Stimulated activated CD4-positive, alpha-beta T cell treated with anti-CD3 and anti-CD28 coated beads, Interleukin-1b, Interleukin-23, amount 100 ng/mL, for 1 hour (primary cell): ENCODE measurements around the gene ADCY3.

ENCODE experiments used
- DNase-seq, 2 donors: peaks; one replicate each; pipeline ENCODE4 v3.0.0-alpha.2; 2020; ENCODE audit warnings: low read depth in 2 of 2

ADCY3 gene

DNA sequence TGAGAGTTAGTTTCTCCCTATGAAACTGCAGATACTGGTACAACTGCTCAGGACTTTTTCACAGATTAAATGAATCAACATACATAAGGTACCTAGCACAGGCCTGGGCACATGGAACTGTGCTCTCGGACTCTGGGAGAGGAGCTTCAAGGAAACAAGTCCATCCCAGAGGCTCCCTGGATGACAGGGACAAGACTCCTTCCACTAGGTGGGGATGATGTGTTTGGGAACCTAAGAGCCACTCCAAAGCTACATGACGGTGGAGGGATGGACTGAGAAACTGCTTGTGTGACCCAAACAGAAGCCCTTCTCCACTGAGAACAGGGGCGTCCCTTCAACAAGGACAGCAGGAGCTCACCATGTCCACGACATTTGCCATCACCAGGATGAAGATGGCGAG, 89.7 kb downstream of the ADCY3 start:
- DNase-seq, result no peak

GRCh38 chr2:24828238-24828996, 91.6 kb downstream of the ADCY3 start:
- no peak for DNase-seq

DNA sequence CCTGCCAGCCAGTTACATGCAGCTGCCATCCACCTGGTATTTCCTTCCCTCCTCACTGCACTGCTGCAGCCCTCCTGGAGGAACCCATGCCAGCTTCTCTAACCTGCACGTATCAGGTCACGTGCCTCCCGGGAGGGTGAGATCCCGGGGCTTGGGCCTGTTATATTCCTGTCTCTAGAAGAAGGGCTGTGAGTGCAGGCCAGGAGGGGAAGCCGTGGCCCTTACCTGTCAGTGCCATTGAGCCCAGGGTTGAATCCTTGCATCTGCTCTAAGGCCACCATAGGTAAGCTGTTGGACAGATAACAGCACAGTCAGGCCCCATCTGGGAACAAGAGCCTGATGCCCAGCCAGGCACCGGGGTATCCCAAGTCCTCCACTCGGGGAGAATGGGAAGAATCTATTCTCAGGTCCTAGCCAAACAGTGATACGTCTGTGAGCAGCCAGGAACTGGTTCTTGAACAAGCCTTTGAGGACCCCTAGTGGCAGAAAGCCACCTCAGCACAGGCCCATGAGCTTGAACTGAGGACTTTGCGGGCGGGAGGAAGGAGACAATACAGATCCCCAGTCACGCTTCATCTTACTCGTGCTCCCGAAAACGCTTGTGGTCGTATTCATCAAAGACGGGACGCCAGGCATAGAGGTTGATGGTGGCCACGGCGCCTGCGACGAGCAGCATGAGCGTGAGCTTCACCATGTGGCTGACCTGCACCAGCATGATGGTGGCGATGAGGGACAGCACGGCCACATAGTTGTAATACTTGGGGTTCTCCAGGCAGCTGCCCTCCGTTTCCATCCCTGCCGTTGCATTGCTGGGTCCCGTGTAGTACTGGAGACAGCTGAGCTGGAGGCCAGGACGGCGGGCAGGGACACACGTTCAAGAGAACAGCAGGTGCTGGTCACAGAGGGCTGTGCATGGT, 92.5 kb downstream of the ADCY3 start:
- peak; percentile 27 to 45 for DNase-seq

DNA sequence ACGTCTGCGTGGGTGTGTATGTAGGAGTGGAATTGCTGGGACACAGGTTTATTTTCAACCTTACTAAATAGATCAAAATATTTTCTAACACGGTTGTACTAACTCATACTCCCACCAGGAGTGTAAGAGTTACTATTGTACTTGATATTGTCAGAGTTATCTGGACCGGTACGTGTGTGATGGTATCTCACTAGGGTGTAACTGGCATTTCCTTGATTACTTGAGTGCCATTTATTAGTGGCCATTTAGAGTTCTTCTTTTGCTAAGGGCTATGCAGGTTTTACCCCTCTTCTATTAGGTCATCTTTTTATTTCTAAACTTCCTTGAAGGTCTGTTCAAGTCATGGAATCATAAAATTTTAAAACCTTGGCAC, 93.3 kb downstream of the ADCY3 start:
- DNase-seq, result no peak

DNA sequence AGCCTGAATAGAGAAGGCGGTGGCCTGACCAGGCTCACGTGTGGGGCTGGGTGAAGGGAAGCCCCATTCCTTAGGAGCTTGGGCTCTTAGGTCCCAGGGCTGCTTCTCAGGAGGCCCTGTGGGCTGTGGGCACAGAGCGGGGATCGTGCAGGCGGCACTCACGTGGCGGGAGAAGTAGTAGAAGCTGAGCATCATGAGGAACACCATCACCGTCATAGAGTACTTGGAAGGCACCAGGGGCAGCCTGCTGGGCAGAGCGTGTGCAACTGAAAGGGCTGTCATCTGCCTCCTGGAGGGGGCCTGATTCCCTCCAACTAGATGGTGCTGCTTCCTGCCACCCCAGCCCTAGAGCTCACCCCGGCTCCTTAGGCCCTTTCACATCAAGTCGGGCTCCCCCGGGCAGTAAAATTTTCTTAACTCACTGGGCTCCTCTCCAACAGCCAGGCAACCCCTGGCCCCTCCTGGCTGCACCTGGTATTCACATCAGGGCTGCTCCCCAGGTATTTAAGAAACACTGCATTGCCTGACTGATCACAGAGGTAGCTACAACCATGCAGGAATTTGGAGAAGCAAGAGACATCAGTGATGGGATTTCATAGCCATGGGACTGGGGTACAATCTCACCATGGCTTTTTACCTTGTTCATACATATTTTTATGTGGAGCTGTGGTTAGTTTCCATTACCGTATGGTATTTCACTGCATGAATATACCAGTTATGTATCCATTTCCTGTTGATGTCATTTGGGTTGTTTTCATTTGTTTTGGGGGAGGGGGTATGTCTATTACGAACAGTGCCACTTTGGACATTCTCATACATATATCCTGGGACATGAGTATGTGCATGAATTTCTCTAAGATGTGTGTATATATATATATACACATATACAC, 93.9 kb downstream of the ADCY3 start:
- no peak for DNase-seq

DNA sequence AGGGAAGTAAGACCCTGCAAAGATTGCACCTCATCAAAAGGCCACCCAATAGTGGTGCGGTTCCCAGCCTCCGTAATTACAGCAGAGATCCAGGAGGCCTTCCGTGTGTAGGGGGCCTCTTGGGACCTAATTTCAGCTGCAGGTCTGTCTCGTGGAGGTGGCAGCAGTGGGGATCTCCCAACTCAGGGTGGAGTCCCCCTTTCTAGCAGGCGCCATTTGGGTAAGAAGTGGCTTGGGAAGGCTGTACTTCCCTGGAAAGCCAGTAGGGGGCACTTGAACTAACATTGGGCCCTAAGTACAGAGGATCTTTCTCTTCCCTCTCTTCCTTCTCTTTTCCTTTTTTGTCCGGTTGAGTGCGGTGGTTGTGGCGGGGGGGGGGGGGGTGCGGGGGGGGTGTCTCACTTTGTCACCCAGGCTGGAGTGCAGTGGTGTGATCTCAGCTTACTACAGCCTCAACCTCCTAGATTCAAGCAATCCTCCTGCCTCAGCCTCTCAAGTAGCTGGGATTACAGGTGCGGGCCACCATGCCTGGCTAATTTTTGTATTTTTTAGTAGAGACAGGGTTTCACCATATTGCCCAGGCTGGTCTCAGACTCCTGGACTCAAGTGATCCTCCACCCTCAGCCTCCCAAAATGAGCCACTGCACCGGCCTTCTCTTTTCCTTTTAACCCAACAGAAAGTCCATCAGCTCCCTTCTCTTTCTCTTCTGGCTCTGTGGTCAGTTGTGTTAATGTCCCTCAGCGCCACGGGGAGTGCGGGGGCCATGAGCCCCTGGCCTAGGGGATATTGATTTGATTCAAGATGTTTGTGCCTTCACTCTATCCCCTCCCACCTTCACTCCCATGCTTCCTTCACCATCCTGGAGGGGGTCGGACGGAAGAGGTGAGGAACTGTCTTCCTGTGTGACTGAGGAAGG, 94.8 kb downstream of the ADCY3 start:
- no peak for DNase-seq

DNA sequence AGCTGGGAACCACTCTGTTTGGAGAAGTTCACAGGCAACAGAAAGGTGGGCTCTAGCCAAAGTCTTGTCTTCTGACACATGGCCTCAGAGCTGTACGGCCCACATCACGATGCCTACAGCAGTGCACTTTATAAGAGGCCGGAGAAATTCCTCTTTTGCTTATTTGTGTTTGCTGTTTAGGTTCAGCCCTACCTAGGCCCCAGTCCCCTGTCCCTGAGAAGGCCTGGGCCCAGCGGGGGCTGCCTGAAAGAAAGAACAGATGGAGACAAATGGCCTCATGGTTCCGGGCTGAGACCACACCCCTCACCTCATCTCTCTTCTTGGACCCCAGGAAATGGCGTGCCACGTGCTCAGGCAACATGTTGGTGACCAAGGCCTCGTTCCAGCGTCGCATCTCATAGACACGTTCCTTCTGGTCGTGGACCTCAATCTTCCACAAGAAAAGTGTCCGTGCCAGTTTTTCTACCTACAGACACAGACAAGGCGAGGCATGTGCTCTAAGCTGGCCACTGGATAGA, 95.9 kb downstream of the ADCY3 start:
- no peak for DNase-seq

GRCh38 chr2:24822049-24822706, 97.9 kb downstream of the ADCY3 start:
- no peak for DNase-seq

DNA sequence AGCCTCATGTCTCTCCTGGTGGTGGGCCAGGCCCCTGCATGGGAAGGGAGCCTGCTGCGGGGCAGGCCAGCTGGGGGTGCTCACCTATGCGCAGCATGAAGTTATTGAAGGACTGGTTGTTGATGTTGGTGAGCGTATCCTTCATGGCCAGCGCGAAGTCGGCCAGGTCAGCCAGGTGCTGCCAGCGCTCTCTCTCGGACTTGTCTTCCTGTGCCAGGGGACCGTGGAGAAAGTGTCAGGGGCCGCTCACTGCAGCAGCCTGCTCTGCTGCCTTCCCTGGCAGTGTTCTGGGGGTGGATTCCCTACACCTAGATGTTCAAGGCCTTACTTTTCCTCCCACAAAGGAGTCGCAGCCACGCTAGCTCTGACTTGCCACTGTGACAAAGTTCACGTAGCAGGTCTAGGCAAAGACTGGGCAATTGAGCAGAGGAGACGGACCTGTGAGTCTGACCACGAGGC, 98.6 kb downstream of the ADCY3 start:
- no peak for DNase-seq

- DNase-seq, result no peak
Observed at GRCh38 chr2:24820598-24821432, 99.2 kb downstream of the ADCY3 start.

- DNase-seq, result no peak
Observed at GRCh38 chr2:24820175-24820513, 99.9 kb downstream of the ADCY3 start.

DNA sequence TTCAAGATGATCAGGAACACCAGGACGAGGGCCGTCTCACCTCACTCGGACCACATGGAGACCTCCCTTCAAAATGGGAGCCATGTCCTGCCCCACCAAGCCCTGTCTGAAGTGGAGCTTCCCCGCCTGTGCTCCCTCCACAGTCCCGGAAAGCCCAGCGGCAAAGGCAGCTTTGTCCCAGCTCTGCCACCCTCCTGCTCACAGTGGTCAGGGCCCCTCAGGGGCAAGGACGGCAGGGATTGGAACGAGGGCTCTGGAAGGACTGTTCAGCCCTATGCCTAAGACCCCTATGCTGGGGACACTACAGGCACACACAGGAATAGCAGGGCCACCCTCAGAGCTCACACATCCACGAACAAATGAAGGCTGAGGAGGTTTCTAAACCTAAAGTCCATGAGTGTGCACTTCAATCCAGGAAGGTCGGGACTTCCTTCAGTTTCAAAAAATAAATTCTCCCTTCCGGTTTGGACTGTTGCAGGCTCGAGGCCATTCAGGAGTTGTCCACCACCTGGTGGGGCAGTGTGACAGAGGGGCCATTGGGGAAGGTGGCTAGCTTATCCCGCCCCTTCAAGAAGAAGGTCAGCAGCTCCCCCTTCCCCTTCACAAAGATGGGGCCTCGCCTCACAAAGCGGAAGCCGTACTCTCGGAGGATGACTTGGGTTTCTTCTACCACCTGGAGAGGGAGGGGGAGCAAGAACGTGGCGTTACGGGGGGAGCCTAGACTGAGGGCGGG, 100.4 kb downstream of the ADCY3 start:
- DNase-seq, result no peak

- DNase-seq, result no peak
Observed at GRCh38 chr2:24818721-24819167, 101.3 kb downstream of the ADCY3 start.

DNA sequence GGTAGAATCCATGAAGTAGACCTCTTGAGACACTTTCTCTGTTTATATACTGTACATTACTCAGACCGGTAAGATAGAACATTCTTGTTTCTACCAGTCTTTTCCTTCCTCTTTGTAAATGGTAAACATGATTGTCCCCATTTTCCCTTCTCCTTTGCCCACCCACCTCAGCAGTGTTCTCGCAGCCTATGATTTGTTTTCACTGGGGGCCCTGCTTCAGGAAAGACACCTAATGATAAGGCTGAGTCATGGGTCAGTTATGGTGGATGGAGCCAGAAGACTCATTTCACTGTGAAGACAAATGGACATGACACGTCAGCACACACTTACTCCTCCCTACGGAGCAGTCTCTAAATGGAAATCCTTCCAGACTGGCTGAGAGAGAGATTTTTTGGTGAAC, 103.2 kb downstream of the ADCY3 start:
- DNase-seq, result no peak

DNA sequence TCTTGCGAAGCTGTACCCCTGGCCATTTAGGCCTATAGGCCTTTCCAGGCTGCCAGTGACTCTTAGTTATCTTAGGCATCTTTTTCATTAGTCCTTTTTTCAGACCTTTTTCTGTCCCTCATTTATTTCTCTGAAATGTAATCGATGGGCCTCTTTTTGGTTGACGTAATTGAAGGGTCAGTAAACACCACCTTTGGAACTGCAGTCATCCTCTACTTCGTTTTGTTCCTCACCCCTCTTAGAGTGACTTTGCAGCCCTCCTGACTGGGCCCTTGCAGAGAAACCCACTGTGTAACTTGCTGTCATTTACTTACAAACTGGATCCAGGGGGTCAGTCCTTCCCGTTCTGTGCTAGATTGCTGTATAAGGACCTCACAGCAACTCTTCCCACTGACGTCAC, 103.6 kb downstream of the ADCY3 start:
- DNase-seq, result no peak

DNA sequence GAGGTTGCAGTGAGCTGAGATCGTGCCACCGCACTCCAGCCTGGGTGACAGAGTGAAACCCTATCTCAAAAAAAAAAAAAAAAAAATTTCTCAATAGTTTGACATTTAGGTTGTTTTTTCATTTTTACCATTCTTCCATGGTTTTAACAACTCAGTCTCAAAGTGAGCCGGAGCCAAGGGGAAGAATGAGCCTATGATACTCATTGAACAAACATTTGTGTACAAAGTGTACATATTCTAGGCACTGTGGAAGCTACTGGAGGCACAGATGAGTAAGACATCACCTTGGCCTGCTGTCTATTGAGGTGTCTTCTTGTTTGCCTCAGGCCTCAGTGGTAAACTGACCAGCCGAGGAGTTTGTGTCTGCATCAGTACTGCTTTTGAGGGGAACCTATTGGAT, 104.9 kb downstream of the ADCY3 start:
- no peak for DNase-seq

DNA sequence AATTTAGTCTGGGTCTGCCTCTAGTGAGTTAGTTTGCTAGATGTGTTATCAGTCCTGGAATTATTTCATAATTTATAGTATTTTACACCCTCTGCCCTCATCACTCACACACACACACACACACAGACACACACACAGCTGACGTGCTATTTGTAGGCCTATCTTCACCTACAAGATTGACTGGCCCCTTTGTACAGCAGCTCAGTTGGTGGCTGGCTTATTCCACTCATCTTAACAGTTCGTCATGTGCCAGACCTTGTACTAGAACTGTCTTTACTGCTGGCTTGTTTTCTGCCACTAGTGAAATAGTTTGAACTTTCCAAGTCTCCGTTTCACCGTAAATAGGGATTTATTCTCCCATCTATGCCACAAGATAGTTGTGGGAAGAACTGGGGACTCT, 105.5 kb downstream of the ADCY3 start:
- no peak for DNase-seq

DNA sequence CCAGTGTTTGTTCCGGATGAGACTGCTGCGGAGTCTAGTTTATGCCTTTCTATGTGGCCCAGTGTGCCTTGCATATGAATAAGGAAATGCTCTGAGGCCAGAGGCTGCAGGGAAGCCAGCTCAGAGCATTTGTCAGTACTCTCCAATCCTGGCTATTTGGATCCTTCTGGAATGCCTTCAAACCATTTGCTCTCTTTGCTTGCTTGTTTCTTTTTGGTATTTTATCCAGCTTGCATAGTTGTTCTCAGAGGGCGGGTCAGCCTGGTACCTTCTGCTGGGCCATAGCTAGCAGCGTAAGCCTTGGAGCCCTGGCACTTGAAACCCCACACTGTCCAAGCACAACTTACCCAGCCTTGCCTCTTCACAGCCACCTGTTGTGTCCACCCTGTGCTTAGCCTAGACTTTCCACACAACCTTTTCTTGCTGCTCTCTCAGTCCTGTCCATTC, 106.3 kb downstream of the ADCY3 start:
- DNase-seq, result no peak
